ENCODE data around the gene SSBP3. TPM values are rescaled to one million over a fixed set of nuclear protein-coding genes. Genes with fewer than 3 reads are reported as not detected.

The SSBP3 gene
- total RNA-seq, 1 experiment from 2014 or later = 15.0 TPM

DNA sequence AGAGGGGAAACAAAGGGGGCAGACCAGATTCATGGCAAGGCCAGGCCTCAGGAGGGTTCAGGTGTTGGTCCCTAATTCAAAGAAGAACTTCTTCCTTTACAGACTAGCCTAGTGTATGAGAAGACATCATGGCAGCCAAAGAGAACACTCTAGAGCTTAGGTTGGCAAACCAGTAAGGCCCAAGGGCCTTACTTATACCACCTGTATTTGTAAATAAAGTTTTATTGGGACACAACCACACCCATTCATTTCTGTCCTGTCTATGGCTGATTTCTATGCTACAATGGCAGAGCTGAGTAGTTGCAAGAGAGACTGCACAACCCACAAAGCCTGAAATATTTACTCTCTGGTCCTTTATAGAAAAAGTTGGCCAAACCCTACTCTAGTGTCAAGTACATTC is 42.3 kb downstream of the SSBP3 start:
- intact Hi-C loops (cut with micrococcal nuclease) = no loop called here
- no peak overlapping the region for H3K4me3 ChIP-seq (ENCODE audit: low read length)
- ChIA-PET POLR2A (ENCODE audit: unreplicated experiment) (no interaction called here), CTCF (no interaction called here)
- DNase-seq (no peak), ATAC-seq (no peak)
- H3K27ac ChIP-seq (ENCODE audit: low read length) = no peak overlapping the region
- H3K9me2 ChIP-seq (replicated peaks; ENCODE audit: low read length) = no peaks in the 10 kb centered on the region
- H2AFZ ChIP-seq (ENCODE audit: low read length) = no peak overlapping the region
- TF ChIP-seq EZH2phosphoT487 (IDR thresholded peaks at IDR 0.05; ENCODE audit: borderline replicate concordance, low read length) (no peak), CTCF (conservative IDR thresholded peaks at IDR 0.05; ENCODE audit: low read depth, low read length) (no peak), EZH2 (IDR thresholded peaks at IDR 0.05; ENCODE audit: low read length, unreplicated experiment) (no peak)
- H3K27me3 ChIP-seq (ENCODE audit: low read length) = no peaks in the 10 kb centered on the region
- H3K79me2 ChIP-seq (ENCODE audit: low read length) = no peaks in the 10 kb centered on the region
- no peaks in the 10 kb centered on the region for H3K36me3 ChIP-seq (ENCODE audit: low read depth, low read length)
- peaks cover 16% of the 10 kb centered on the region for H3K4me1 ChIP-seq (ENCODE audit: insufficient read depth, low read length)
- BruUV-seq (replicated peaks) = no TSS peak
- no peaks in the 10 kb centered on the region for H3K9me3 ChIP-seq (ENCODE audit: low read length)
- no peaks in the 10 kb centered on the region for H3F3A ChIP-seq (ENCODE audit: low read length, unreplicated experiment)
- no peak overlapping the region for H3K4me2 ChIP-seq (ENCODE audit: low read length)
- no peaks in the 10 kb centered on the region for H4K20me1 ChIP-seq (ENCODE audit: low read length)
- H3K9ac ChIP-seq (ENCODE audit: low read length) = no peak overlapping the region

DNA sequence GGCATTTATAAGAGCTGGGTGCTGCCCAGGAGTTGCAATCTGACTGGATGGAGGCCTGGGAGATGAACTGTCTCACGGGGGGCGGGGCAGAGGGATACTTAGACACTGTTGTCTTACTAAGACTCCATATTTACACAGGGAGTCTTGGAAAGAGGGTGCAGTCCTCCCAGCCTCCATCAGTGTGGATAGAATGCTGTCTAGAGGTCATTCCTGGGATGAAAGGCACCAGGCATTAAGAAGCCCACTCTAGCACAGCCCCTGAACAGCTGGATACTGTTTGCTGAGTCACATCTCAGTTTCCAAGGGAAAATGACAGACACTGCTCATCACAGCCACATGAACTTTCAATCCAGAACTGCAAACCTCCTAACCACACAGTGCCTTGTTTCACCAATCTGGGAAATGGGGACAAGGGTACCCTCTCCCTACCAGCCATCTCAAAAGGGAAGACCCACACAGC is 43.3 kb downstream of the SSBP3 start:
- no peak overlapping the region for H3K9ac ChIP-seq (ENCODE audit: low read length)
- no peak overlapping the region for H2AFZ ChIP-seq (ENCODE audit: low read length)
- BruUV-seq (replicated peaks) = no TSS peak
- no peaks in the 10 kb centered on the region for H3K36me3 ChIP-seq (ENCODE audit: low read depth, low read length)
- no peaks in the 10 kb centered on the region for H3K27me3 ChIP-seq (ENCODE audit: low read length)
- ChIA-PET POLR2A (ENCODE audit: unreplicated experiment) (no interaction called here), CTCF (no interaction called here)
- no peaks in the 10 kb centered on the region for H3K9me3 ChIP-seq (ENCODE audit: low read length)
- H3K9me2 ChIP-seq (replicated peaks; ENCODE audit: low read length) = no peaks in the 10 kb centered on the region
- intact Hi-C loops (cut with micrococcal nuclease) = no loop called here
- H3F3A ChIP-seq (ENCODE audit: low read length, unreplicated experiment) = no peaks in the 10 kb centered on the region
- H4K20me1 ChIP-seq (ENCODE audit: low read length) = no peaks in the 10 kb centered on the region
- H3K79me2 ChIP-seq (ENCODE audit: low read length) = no peaks in the 10 kb centered on the region
- ATAC-seq = peak; percentile 50; the same call in 1 of the 2 replicates
- H3K4me2 ChIP-seq (ENCODE audit: low read length) = no peak overlapping the region
- no peak overlapping the region for H3K27ac ChIP-seq (ENCODE audit: low read length)
- H3K4me1 ChIP-seq (ENCODE audit: insufficient read depth, low read length) = peaks cover 9% of the 10 kb centered on the region
- no peak for DNase-seq
- H3K4me3 ChIP-seq (ENCODE audit: low read length) = no peak overlapping the region
- TF ChIP-seq EZH2 (IDR thresholded peaks at IDR 0.05; ENCODE audit: low read length, unreplicated experiment) = no peak
- no peak for TF ChIP-seq EZH2phosphoT487 (IDR thresholded peaks at IDR 0.05; ENCODE audit: borderline replicate concordance, low read length)
- TF ChIP-seq CTCF (conservative IDR thresholded peaks at IDR 0.05; ENCODE audit: low read depth, low read length) = no peak

- no peaks in the 10 kb centered on the region for H3K4me1 ChIP-seq (ENCODE audit: insufficient read depth, low read length)
- no peaks in the 10 kb centered on the region for H3K9me2 ChIP-seq (replicated peaks; ENCODE audit: low read length)
- H3F3A ChIP-seq (ENCODE audit: low read length, unreplicated experiment) = no peaks in the 10 kb centered on the region
- no peak overlapping the region for H3K4me2 ChIP-seq (ENCODE audit: low read length)
- H3K27ac ChIP-seq (ENCODE audit: low read length) = no peak overlapping the region
- H3K9ac ChIP-seq (ENCODE audit: low read length) = no peak overlapping the region
- no peaks in the 10 kb centered on the region for H4K20me1 ChIP-seq (ENCODE audit: low read length)
- BruUV-seq (replicated peaks) = no TSS peak
- no peak overlapping the region for H2AFZ ChIP-seq (ENCODE audit: low read length)
- ChIA-PET CTCF (no interaction called here), POLR2A (ENCODE audit: unreplicated experiment) (no interaction called here)
- H3K27me3 ChIP-seq (ENCODE audit: low read length) = no peaks in the 10 kb centered on the region
- H3K9me3 ChIP-seq (ENCODE audit: low read length) = no peaks in the 10 kb centered on the region
- no peaks in the 10 kb centered on the region for H3K36me3 ChIP-seq (ENCODE audit: low read depth, low read length)
- DNase-seq (no peak), ATAC-seq (no peak)
- H3K79me2 ChIP-seq (ENCODE audit: low read length) = no peaks in the 10 kb centered on the region
- no peak overlapping the region for H3K4me3 ChIP-seq (ENCODE audit: low read length)
- intact Hi-C loops (cut with micrococcal nuclease) = no loop called here
- no peak for TF ChIP-seq CTCF (conservative IDR thresholded peaks at IDR 0.05; ENCODE audit: low read depth, low read length)
Observed at GRCh38 chr1:54361342-54361741, 44.9 kb downstream of the SSBP3 start.
